ES-I3 (cell line): ENCODE measurements around the gene ZNRD2.

ENCODE experiments used
- H3K36me3 ChIP-seq: 2 replicates; pipeline ENCODE4 v1.6.1; 2013; ENCODE audit warnings: mild to moderate bottlenecking, low read length, control low read depth, moderate library complexity; ENCODE audit not compliant: insufficient read depth
- H3K4me1 ChIP-seq: 2 replicates; pipeline ENCODE4 v1.6.1; 2013; ENCODE audit warnings: mild to moderate bottlenecking, control low read depth, low read length; ENCODE audit not compliant: insufficient read depth
- H3K9ac ChIP-seq: 2 replicates; pipeline ENCODE4 v1.6.1; 2013; ENCODE audit warnings: low read depth, mild to moderate bottlenecking, low read length, moderate library complexity
- H3K9me3 ChIP-seq: 2 replicates; pipeline ENCODE4 v1.6.1; 2013; ENCODE audit warnings: mild to moderate bottlenecking, low read length, moderate library complexity; ENCODE audit not compliant: control insufficient read depth, insufficient read depth

Gene ZNRD2

GRCh38 chr11:65609229-65609628 lies 39.0 kb downstream of the ZNRD2 start:
- Histone ChIP-seq H3K4me1 (peaks cover 12% of the 10 kb centered on the region; the same call in 1 of the 2 replicates), H3K36me3 (peaks cover 5% of the 10 kb centered on the region; the same call in 1 of the 2 replicates), H3K9ac (no peak overlapping the region), H3K9me3 (no peaks in the 10 kb centered on the region)

- Histone ChIP-seq H3K4me1 (peaks cover 12% of the 10 kb centered on the region; the same call in 1 of the 2 replicates), H3K9me3 (no peaks in the 10 kb centered on the region), H3K9ac (no peak overlapping the region), H3K36me3 (peaks cover 5% of the 10 kb centered on the region; the same call in 1 of the 2 replicates)
Measured at GRCh38 chr11:65609665-65610064, 39.4 kb downstream of the ZNRD2 start.

GRCh38 chr11:65610404-65610803 lies 40.1 kb downstream of the ZNRD2 start:
- H3K36me3 ChIP-seq: peaks cover 4% of the 10 kb centered on the region; the same call in 1 of the 2 replicates
- H3K9me3 ChIP-seq: no peaks in the 10 kb centered on the region
- H3K9ac ChIP-seq: no peak overlapping the region
- peaks cover 12% of the 10 kb centered on the region; the same call in 1 of the 2 replicates for H3K4me1 ChIP-seq

- no peaks in the 10 kb centered on the region for H3K9me3 ChIP-seq
- H3K4me1 ChIP-seq: peaks cover 12% of the 10 kb centered on the region; the same call in 1 of the 2 replicates
- H3K36me3 ChIP-seq: peaks cover 3% of the 10 kb centered on the region; the same call in 1 of the 2 replicates
- no peak overlapping the region for H3K9ac ChIP-seq
Measured at GRCh38 chr11:65611028-65611757, 40.9 kb downstream of the ZNRD2 start.

- Histone ChIP-seq H3K9ac (no peak overlapping the region), H3K36me3 (peaks cover 3% of the 10 kb centered on the region; the same call in 1 of the 2 replicates), H3K4me1 (peaks cover 12% of the 10 kb centered on the region; the same call in 1 of the 2 replicates), H3K9me3 (no peaks in the 10 kb centered on the region)
Measured at GRCh38 chr11:65611758-65612603, 41.7 kb downstream of the ZNRD2 start.

- Histone ChIP-seq H3K4me1 (peaks cover 12% of the 10 kb centered on the region; the same call in 1 of the 2 replicates), H3K9me3 (no peaks in the 10 kb centered on the region), H3K9ac (no peak overlapping the region)
Measured at GRCh38 chr11:65612691-65613090, 42.4 kb downstream of the ZNRD2 start.

GRCh38 chr11:65613091-65613928 lies 43.0 kb downstream of the ZNRD2 start:
- Histone ChIP-seq H3K9ac (peak overlapping the region; percentile 84), H3K36me3 (peaks cover 11% of the 10 kb centered on the region; the same call in 1 of the 2 replicates), H3K9me3 (no peaks in the 10 kb centered on the region), H3K4me1 (peaks cover 12% of the 10 kb centered on the region; the same call in 1 of the 2 replicates)

More at GRCh38 chr11:65612691-65613090, 42.4 kb downstream of the ZNRD2 start:
- peaks cover 7% of the 10 kb centered on the region; the same call in 1 of the 2 replicates for H3K36me3 ChIP-seq

- Histone ChIP-seq H3K4me1 (peaks cover 12% of the 10 kb centered on the region; the same call in 1 of the 2 replicates), H3K9me3 (no peaks in the 10 kb centered on the region), H3K9ac (peak within 1 kb of the TSS; percentile 84), H3K36me3 (peaks cover 8% of the 10 kb centered on the region; the same call in 1 of the 2 replicates)
Measured at GRCh38 chr11:65615229-65615949, 45.1 kb downstream of the ZNRD2 start, which contains the start of gene PCNX3. Gene PCNX3 (plus strand): TSS chr11:65615776. CDS start chr11:65616312, 536 bp downstream.

GRCh38 chr11:65615950-65616574 lies 45.8 kb downstream of the ZNRD2 start:
- no peaks in the 10 kb centered on the region for H3K9me3 ChIP-seq
- H3K36me3 ChIP-seq: peaks cover 8% of the 10 kb centered on the region; the same call in 1 of the 2 replicates
- H3K4me1 ChIP-seq: peaks cover 12% of the 10 kb centered on the region; the same call in 1 of the 2 replicates
- peak overlapping the region; percentile 68 for H3K9ac ChIP-seq

- Histone ChIP-seq H3K36me3 (peaks cover 10% of the 10 kb centered on the region; the same call in 1 of the 2 replicates), H3K9ac (peak overlapping the region; percentile 68; the same call in 1 of the 2 replicates), H3K9me3 (no peaks in the 10 kb centered on the region), H3K4me1 (peaks cover 12% of the 10 kb centered on the region; the same call in 1 of the 2 replicates)
Measured at GRCh38 chr11:65616575-65617001, 46.3 kb downstream of the ZNRD2 start.

GRCh38 chr11:65617136-65617850 lies 47.0 kb downstream of the ZNRD2 start:
- H3K4me1 ChIP-seq: peaks cover 5% of the 10 kb centered on the region; the same call in 1 of the 2 replicates
- H3K9ac ChIP-seq: no peak overlapping the region
- no peaks in the 10 kb centered on the region for H3K9me3 ChIP-seq
- peaks cover 15% of the 10 kb centered on the region for H3K36me3 ChIP-seq
